ENCODE data around the gene AGMO. TPM values are rescaled to one million over a fixed set of nuclear protein-coding genes. Genes with fewer than 3 reads are reported as not detected.
"Not testable (repeated sequence)": the region's sequence is repeated elsewhere in the genome, so short reads cannot be mapped to it uniquely, and the experiment has no call there.

Gene AGMO
- total and polyA plus RNA-seq, 2 of the 8 experiments (the other 6 are each of a cell fraction or from before 2014, with no cell fraction given) = 0.22 to 0.45 TPM

- TF ChIP-seq ATF3 (IDR thresholded peaks at IDR 0.05; ENCODE audit: insufficient read depth, low read depth, low read length) (no peak), MAX (IDR thresholded peaks at IDR 0.05) (no peak), NRF1 (IDR thresholded peaks at IDR 0.05; ENCODE audit: low read depth, low read length) (no peak), NANOG (IDR thresholded peaks at IDR 0.05; ENCODE audit: insufficient read depth, low read depth, low read length, poor library complexity, severe bottlenecking) (no peak), TEAD4 (IDR thresholded peaks at IDR 0.05; ENCODE audit: low read depth, low read length) (no peak)
Observed at GRCh38 chr7:15554081-15554480, 7.7 kb downstream of the AGMO start (continued).

DNA sequence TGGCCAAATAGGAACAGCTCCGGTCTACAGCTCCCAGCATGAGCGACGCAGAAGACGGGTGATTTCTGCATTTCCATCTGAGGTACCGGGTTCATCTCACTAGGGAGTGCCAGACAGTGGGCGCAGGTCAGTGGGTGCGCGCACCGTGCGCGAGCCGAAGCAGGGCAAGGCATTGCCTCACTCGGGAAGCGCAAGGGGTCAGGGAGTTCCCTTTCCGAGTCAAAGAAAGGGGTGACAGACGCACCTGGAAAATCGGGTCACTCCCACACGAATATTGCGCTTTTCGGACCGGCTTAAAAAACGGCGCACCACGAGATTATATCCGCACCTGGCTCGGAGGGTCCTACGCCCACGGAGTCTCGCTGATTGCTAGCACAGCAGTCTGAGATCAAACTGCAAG lies 14.5 kb downstream of the AGMO start:
- H4K5ac ChIP-seq (ENCODE audit: insufficient read length, low read depth, low read length); FAIRE-seq; POLR2A ChIA-PET (ENCODE audit: partially characterized antibody); H4K8ac ChIP-seq (ENCODE audit: extremely low read depth, insufficient read depth, low read length); H3K36me3 ChIP-seq (ENCODE audit: control insufficient read depth in 2 of 4, insufficient read depth in 4 of 4, low read length in 3 of 4); H3K14ac ChIP-seq (ENCODE audit: insufficient read length); H4K91ac ChIP-seq (replicated peaks; ENCODE audit: insufficient read length, low read length); H2BK15ac ChIP-seq (ENCODE audit: low read length); H3K18ac ChIP-seq (ENCODE audit: extremely low read depth, low read length); H3K27me3 ChIP-seq (replicated peaks in 1 of 4; ENCODE audit: control insufficient read depth in 3 of 4, extremely low read depth in 1 of 4, insufficient read depth in 3 of 4, low read length in 3 of 4); H3K4me1 ChIP-seq (replicated peaks in 1 of 4; ENCODE audit: control insufficient read depth in 3 of 4, insufficient read depth in 4 of 4, low read length in 3 of 4); H2BK20ac ChIP-seq (ENCODE audit: low read length); H2AFZ ChIP-seq (ENCODE audit: low read length); H3K23ac ChIP-seq (ENCODE audit: insufficient read length); H2BK120ac ChIP-seq (replicated peaks; ENCODE audit: low read depth, low read length); H3K4ac ChIP-seq (replicated peaks; ENCODE audit: insufficient read length, low read depth, low read length); H2BK12ac ChIP-seq (ENCODE audit: low read depth, low read length); H2AK5ac ChIP-seq (ENCODE audit: low read depth, low read length); H2BK5ac ChIP-seq (ENCODE audit: low read depth, low read length); H3K9me3 ChIP-seq (ENCODE audit: insufficient read depth in 2 of 2, low read depth in 1 of 2, low read length in 1 of 2); H4K20me1 ChIP-seq (replicated peaks in 1 of 2; ENCODE audit: control insufficient read depth in 1 of 2, insufficient read depth in 2 of 2, low read length in 2 of 2); H3K23me2 ChIP-seq (ENCODE audit: low read depth, low read length); H3K56ac ChIP-seq (replicated peaks; ENCODE audit: insufficient read length, low read depth, low read length); H3K79me2 ChIP-seq (ENCODE audit: control insufficient read depth in 1 of 2, insufficient read depth in 2 of 2, low read length in 2 of 2); H3K27ac ChIP-seq (ENCODE audit: low read depth, low read length); H3K79me1 ChIP-seq (ENCODE audit: low read depth, low read length): not testable (repeated sequence)
- Histone ChIP-seq H3K4me2 (ENCODE audit: insufficient read depth in 1 of 2, low read depth in 2 of 2, low read length in 2 of 2) (peak overlapping the region; percentile 28 to 47; a peak in 2 of 4 replicates), H3K9ac (replicated peaks in 1 of 4; ENCODE audit: extremely low read depth in 1 of 4, low read depth in 3 of 4, low read length in 3 of 4) (0 out of 7 replicates have a peak overlapping the region, but pooled peaks of 1 of the 4 experiments have one; percentile 38), H3K4me3 (ENCODE audit: extremely low read depth in 1 of 4, insufficient read depth in 2 of 4, low read depth in 3 of 4, low read length in 4 of 4) (peak overlapping the region in 1 of 4 experiments; percentile 35; a peak in 1 of 8 replicates)
- CTCF ChIA-PET (ENCODE audit: partially characterized antibody) = interaction anchor here (0.6 kb wide), 1 partner anchor 449 kb away, joined by 3 read pairs; no protein-coding TSS in a partner anchor
- 66% methylated on average over 17 of the region's 29 CpGs; no CpG with 5 or more reads in 1 of the 2 experiments for WGBS, 2 experiments (ENCODE audit: extremely low coverage in 1 of 2, insufficient coverage in 1 of 2, insufficient read length in 1 of 2, insufficient replicate concordance in 2 of 2, low coverage in 1 of 2, low lambda C conversion rate in 2 of 2, missing lambda C conversion rate in 1 of 2)
- DNase-seq (ENCODE audit: low read depth in 1 of 2, low spot score in 2 of 2) = peak in 1 of 2 experiments; percentile 50
